Brain pericyte (primary cell): ENCODE measurements around the gene OGFOD1.

Source experiments
- DNase-seq: peaks from one replicate; pipeline ENCODE4 v3.0.0-alpha.2; 2012; ENCODE audit warnings: low read depth, low spot score

Gene OGFOD1

GRCh38 chr16:56450986-56451752, at the start of gene OGFOD1, which contains the start of gene NUDT21:
Gene OGFOD1 (plus strand): TSS chr16:56451554. CDS start chr16:56451613, 59 bp downstream.
Gene NUDT21 (minus strand): TSS chr16:56451332. CDS start chr16:56451202, 130 bp downstream.
- peak; percentile 90 for DNase-seq

GRCh38 chr16:56405977-56406672, 45.2 kb upstream of the OGFOD1 start:
- no peak for DNase-seq

- no peak for DNase-seq
Measured at GRCh38 chr16:56408379-56409098, 42.8 kb upstream of the OGFOD1 start.

GRCh38 chr16:56409195-56409594, 42.2 kb upstream of the OGFOD1 start:
- DNase-seq, result no peak

- DNase-seq, result no peak
Measured at GRCh38 chr16:56411123-56411522, 40.2 kb upstream of the OGFOD1 start.

- no peak for DNase-seq
Measured at GRCh38 chr16:56411624-56412023, 39.7 kb upstream of the OGFOD1 start.

GRCh38 chr16:56413381-56413780, 38.0 kb upstream of the OGFOD1 start:
- no peak for DNase-seq

GRCh38 chr16:56414366-56414765, 37.0 kb upstream of the OGFOD1 start:
- DNase-seq, result no peak

- no peak for DNase-seq
Measured at GRCh38 chr16:56415875-56416274, 35.5 kb upstream of the OGFOD1 start.

GRCh38 chr16:56417138-56417537, 34.2 kb upstream of the OGFOD1 start:
- no peak for DNase-seq

- no peak for DNase-seq
Measured at GRCh38 chr16:56419740-56420548, 31.4 kb upstream of the OGFOD1 start.

- no peak for DNase-seq
Measured at GRCh38 chr16:56420613-56421012, 30.7 kb upstream of the OGFOD1 start.

- DNase-seq, result no peak
Measured at GRCh38 chr16:56421313-56421712, 30.0 kb upstream of the OGFOD1 start.

GRCh38 chr16:56421976-56422669, 29.2 kb upstream of the OGFOD1 start:
- DNase-seq, result no peak

GRCh38 chr16:56422896-56423441, 28.4 kb upstream of the OGFOD1 start:
- no peak for DNase-seq

GRCh38 chr16:56423584-56424403, 27.6 kb upstream of the OGFOD1 start:
- no peak for DNase-seq

GRCh38 chr16:56424404-56424764, 27.0 kb upstream of the OGFOD1 start:
- DNase-seq, result no peak

- DNase-seq, result no peak
Measured at GRCh38 chr16:56424791-56425438, 26.4 kb upstream of the OGFOD1 start.

- DNase-seq, result no peak
Measured at GRCh38 chr16:56425439-56425832, 25.9 kb upstream of the OGFOD1 start, which contains the start of gene AMFR. Gene AMFR (minus strand): TSS chr16:56425545. CDS start chr16:56425327, 218 bp downstream.
